HEK293 (cell line): ENCODE measurements around the gene SLC34A3.

Experiments
- CTCF ChIA-PET: fragments of 350-600 bp; formaldehyde crosslinking; extraction: SDS; loops from one replicate; lab custom pipeline; 2021; ENCODE audit warnings: antibody characterized with exemption; lab: Yijun Ruan, JAX
- POLR2A ChIA-PET: fragments of 300-600 bp; formaldehyde crosslinking; extraction: SDS; loops from one replicate; lab custom pipeline; 2020; ENCODE audit warnings: antibody characterized with exemption, inconsistent platforms; lab: Yijun Ruan, JAX
- H3K27ac ChIP-seq: fragments of 200-500 bp; sonication (Bioruptor generic); 2 replicates; pipeline ENCODE4 v1.5.1; 2014; ENCODE audit warnings: low read depth, low read length, control low read depth, inconsistent platforms; ENCODE audit errors: extremely low read depth
- H3K36me3 ChIP-seq, 2 experiments: fragments of 200-500 bp in 1 of 2; sonication (Bioruptor generic) in 1 of 2; 1 replicate in 1 of 2; 2 replicates in 1 of 2; pipeline ENCODE4 v1.5.1; 2014 to 2017; ENCODE audit warnings: inconsistent platforms in 2 of 2, low read length in 2 of 2; ENCODE audit not compliant: control insufficient read depth in 2 of 2, insufficient read depth in 1 of 2
- H3K4me1 ChIP-seq: fragments of 200-500 bp; sonication (Bioruptor generic); 2 replicates; pipeline ENCODE4 v1.5.1; 2014; ENCODE audit warnings: mild to moderate bottlenecking, low read length, inconsistent platforms; ENCODE audit not compliant: control insufficient read depth, insufficient read depth
- H3K4me3 ChIP-seq: 2 replicates; pipeline ENCODE4 v1.5.1; 2011; ENCODE audit warnings: low read depth, mild to moderate bottlenecking, control low read depth, low read length, moderate library complexity
- H3K9me3 ChIP-seq: fragments of 200-500 bp; sonication (Bioruptor generic); 2 replicates; pipeline ENCODE4 v1.5.1; 2014; ENCODE audit warnings: low read depth, low read length, inconsistent platforms; ENCODE audit not compliant: control insufficient read depth, insufficient read depth
- GLIS2 ChIP-seq: fragments of 450-650 bp; formaldehyde crosslinking; IDR thresholded peaks from 2 replicates; pipeline ENCODE4 v1.5.1; 2016; ENCODE audit warnings: missing biosample characterization, missing genetic modification characterization
- PRDM4 ChIP-seq: fragments of 450-650 bp; formaldehyde crosslinking; IDR thresholded peaks from 2 replicates; pipeline ENCODE4 v1.5.1; 2017; ENCODE audit warnings: missing biosample characterization, missing genetic modification characterization
- SCRT2 ChIP-seq: fragments of 450-650 bp; formaldehyde crosslinking; IDR thresholded peaks from 2 replicates; pipeline ENCODE4 v1.5.1; 2016; ENCODE audit warnings: missing biosample characterization, missing genetic modification characterization
- SP3 ChIP-seq: fragments of 450-650 bp; formaldehyde crosslinking; IDR thresholded peaks from 2 replicates; pipeline ENCODE4 v1.5.1; 2016; ENCODE audit warnings: missing biosample characterization, missing genetic modification characterization
- ZNF138 ChIP-seq: fragments of 450-650 bp; formaldehyde crosslinking; IDR thresholded peaks from 2 replicates; pipeline ENCODE4 v1.5.1; 2016; ENCODE audit warnings: missing biosample characterization, missing genetic modification characterization, borderline replicate concordance
- ZNF26 ChIP-seq: fragments of 450-650 bp; formaldehyde crosslinking; IDR thresholded peaks from 2 replicates; pipeline ENCODE4 v1.5.1; 2016; ENCODE audit warnings: missing biosample characterization, missing genetic modification characterization
- ZNF302 ChIP-seq: fragments of 450-650 bp; formaldehyde crosslinking; IDR thresholded peaks from 2 replicates; pipeline ENCODE4 v1.5.1; 2016; ENCODE audit warnings: missing biosample characterization, missing genetic modification characterization, low read depth
- ZNF398 ChIP-seq: fragments of 450-650 bp; formaldehyde crosslinking; IDR thresholded peaks from 2 replicates; pipeline ENCODE4 v1.5.1; 2017; ENCODE audit warnings: missing biosample characterization, missing genetic modification characterization
- ZNF433 ChIP-seq: fragments of 450-650 bp; formaldehyde crosslinking; IDR thresholded peaks from 2 replicates; pipeline ENCODE4 v1.5.1; 2016; ENCODE audit warnings: missing biosample characterization, missing genetic modification characterization, low read depth
- ZNF48 ChIP-seq: fragments of 450-650 bp; formaldehyde crosslinking; IDR thresholded peaks from 2 replicates; pipeline ENCODE4 v1.5.1; 2016; ENCODE audit warnings: missing biosample characterization, missing genetic modification characterization
- ZNF548 ChIP-seq: fragments of 450-650 bp; formaldehyde crosslinking; IDR thresholded peaks from 2 replicates; pipeline ENCODE4 v1.5.1; 2016; ENCODE audit warnings: missing biosample characterization, missing genetic modification characterization
- ZNF549 ChIP-seq: fragments of 450-650 bp; IDR thresholded peaks from 2 replicates; pipeline ENCODE4 v1.5.1; 2018; ENCODE audit warnings: missing biosample characterization, missing genetic modification characterization, mild to moderate bottlenecking, inconsistent platforms, moderate library complexity
- ZNF600 ChIP-seq: fragments of 450-650 bp; formaldehyde crosslinking; IDR thresholded peaks from 2 replicates; pipeline ENCODE4 v1.5.1; 2016; ENCODE audit warnings: missing biosample characterization, missing genetic modification characterization
- TF ChIP-seq, protein P1 (sequence below): fragments of 450-650 bp; formaldehyde crosslinking; IDR thresholded peaks from 2 replicates; pipeline ENCODE4 v1.5.1; 2016; ENCODE audit warnings: missing biosample characterization, missing genetic modification characterization
- TF ChIP-seq, protein P2 (sequence below): fragments of 450-650 bp; formaldehyde crosslinking; IDR thresholded peaks from 2 replicates; pipeline ENCODE4 v1.5.1; 2016; ENCODE audit warnings: missing biosample characterization, missing genetic modification characterization
- TF ChIP-seq, protein P3 (sequence below): fragments of 450-650 bp; formaldehyde crosslinking; IDR thresholded peaks from 2 replicates; pipeline ENCODE4 v1.5.1; 2016; ENCODE audit warnings: missing biosample characterization, missing genetic modification characterization, borderline replicate concordance
- TF ChIP-seq, protein P4 (sequence below): fragments of 450-650 bp; formaldehyde crosslinking; IDR thresholded peaks from 2 replicates; pipeline ENCODE4 v1.5.1; 2016; ENCODE audit warnings: missing biosample characterization, missing genetic modification characterization
- TF ChIP-seq, protein P5 (sequence below): fragments of 450-650 bp; formaldehyde crosslinking; IDR thresholded peaks from 2 replicates; pipeline ENCODE4 v1.5.1; 2016; ENCODE audit warnings: missing biosample characterization, missing genetic modification characterization

SLC34A3 gene

GRCh38 chr9:137230705-137231371 is at the start of gene SLC34A3:
Gene SLC34A3, plus strand, starts transcription at chr9:137230901. Its CDS starts 802 bp downstream, at chr9:137231703.
- Histone ChIP-seq H3K27ac (no peak within 1 kb of the TSS), H3K4me3 (no peak within 1 kb of the TSS), H3K36me3 (no peaks in the 10 kb centered on the region), H3K4me1 (no peaks in the 10 kb centered on the region), H3K9me3 (no peaks in the 10 kb centered on the region)
- TF ChIP-seq GLIS2 (tag by site-specific recombination) (peak; percentile 52; the same call in 1 of the 2 replicates), ZNF48 (no peak), ZNF600 (tag by site-specific recombination) (no peak), SCRT2 (tag by site-specific recombination) (no peak), SP3 (tag by site-specific recombination) (peak; percentile 24; the same call in 1 of the 2 replicates), ZNF549 (tag by site-specific recombination) (no peak)
- ChIA-PET POLR2A (interaction anchor here (0.8 to 17.2 kb wide), 3 partner anchors 10 to 23 kb away, joined by 3 to 304 read pairs (median 234); partner anchors contain the start of genes NDOR1, TMEM203, TPRN and TUBB4B), CTCF (interaction anchor here (0.6 kb wide), 1 partner anchor 106 kb away, joined by 3 read pairs; no protein-coding TSS in a partner anchor)

GRCh38 chr9:137181680-137182079 is 49.0 kb upstream of the SLC34A3 start:
- H3K4me1 ChIP-seq, result no peaks in the 10 kb centered on the region
- POLR2A ChIA-PET, result interaction anchor here (1.0 to 1.7 kb wide), 3 partner anchors 24 to 120 kb away, joined by 3 to 6 read pairs (median 3); partner anchors contain the start of genes NRARP and TUBB4B
- no peak overlapping the region for H3K27ac ChIP-seq
- CTCF ChIA-PET, result interaction anchor here (1.1 kb wide), 1 partner anchor 35 kb away, joined by 3 read pairs; no protein-coding TSS in a partner anchor
- H3K9me3 ChIP-seq, result no peaks in the 10 kb centered on the region
- peaks cover 0 to 89% of the 10 kb centered on the region in 2 experiments; a peak in 2 of 3 replicates for H3K36me3 ChIP-seq
- H3K4me3 ChIP-seq, result no peak overlapping the region
- TF ChIP-seq, protein P1, sequence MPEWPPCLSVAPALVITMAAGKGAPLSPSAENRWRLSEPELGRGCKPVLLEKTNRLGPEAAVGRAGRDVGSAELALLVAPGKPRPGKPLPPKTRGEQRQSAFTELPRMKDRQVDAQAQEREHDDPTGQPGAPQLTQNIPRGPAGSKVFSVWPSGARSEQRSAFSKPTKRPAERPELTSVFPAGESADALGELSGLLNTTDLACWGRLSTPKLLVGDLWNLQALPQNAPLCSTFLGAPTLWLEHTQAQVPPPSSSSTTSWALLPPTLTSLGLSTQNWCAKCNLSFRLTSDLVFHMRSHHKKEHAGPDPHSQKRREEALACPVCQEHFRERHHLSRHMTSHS, result no peak
- no peak for TF ChIP-seq PRDM4 (tag by site-specific recombination)
- TF ChIP-seq ZNF302 (tag by site-specific recombination), result no peak
- no peak for TF ChIP-seq ZNF398 (tag by site-specific recombination)
- TF ChIP-seq SCRT2 (tag by site-specific recombination), result no peak
- no peak for TF ChIP-seq ZNF548 (tag by site-specific recombination)
- no peak for TF ChIP-seq ZNF433 (tag by site-specific recombination)
- TF ChIP-seq, protein P2, sequence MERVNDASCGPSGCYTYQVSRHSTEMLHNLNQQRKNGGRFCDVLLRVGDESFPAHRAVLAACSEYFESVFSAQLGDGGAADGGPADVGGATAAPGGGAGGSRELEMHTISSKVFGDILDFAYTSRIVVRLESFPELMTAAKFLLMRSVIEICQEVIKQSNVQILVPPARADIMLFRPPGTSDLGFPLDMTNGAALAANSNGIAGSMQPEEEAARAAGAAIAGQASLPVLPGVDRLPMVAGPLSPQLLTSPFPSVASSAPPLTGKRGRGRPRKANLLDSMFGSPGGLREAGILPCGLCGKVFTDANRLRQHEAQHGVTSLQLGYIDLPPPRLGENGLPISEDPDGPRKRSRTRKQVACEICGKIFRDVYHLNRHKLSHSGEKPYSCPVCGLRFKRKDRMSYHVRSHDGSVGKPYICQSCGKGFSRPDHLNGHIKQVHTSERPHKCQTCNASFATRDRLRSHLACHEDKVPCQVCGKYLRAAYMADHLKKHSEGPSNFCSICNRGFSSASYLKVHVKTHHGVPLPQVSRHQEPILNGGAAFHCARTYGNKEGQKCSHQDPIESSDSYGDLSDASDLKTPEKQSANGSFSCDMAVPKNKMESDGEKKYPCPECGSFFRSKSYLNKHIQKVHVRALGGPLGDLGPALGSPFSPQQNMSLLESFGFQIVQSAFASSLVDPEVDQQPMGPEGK (tag by site-specific recombination), result no peak
- TF ChIP-seq, protein P3, sequence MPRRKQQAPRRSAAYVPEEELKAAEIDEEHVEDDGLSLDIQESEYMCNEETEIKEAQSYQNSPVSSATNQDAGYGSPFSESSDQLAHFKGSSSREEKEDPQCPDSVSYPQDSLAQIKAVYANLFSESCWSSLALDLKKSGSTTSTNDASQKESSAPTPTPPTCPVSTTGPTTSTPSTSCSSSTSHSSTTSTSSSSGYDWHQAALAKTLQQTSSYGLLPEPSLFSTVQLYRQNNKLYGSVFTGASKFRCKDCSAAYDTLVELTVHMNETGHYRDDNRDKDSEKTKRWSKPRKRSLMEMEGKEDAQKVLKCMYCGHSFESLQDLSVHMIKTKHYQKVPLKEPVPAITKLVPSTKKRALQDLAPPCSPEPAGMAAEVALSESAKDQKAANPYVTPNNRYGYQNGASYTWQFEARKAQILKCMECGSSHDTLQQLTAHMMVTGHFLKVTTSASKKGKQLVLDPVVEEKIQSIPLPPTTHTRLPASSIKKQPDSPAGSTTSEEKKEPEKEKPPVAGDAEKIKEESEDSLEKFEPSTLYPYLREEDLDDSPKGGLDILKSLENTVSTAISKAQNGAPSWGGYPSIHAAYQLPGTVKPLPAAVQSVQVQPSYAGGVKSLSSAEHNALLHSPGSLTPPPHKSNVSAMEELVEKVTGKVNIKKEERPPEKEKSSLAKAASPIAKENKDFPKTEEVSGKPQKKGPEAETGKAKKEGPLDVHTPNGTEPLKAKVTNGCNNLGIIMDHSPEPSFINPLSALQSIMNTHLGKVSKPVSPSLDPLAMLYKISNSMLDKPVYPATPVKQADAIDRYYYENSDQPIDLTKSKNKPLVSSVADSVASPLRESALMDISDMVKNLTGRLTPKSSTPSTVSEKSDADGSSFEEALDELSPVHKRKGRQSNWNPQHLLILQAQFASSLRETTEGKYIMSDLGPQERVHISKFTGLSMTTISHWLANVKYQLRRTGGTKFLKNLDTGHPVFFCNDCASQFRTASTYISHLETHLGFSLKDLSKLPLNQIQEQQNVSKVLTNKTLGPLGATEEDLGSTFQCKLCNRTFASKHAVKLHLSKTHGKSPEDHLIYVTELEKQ (tag by site-specific recombination), result no peak
- no peak for TF ChIP-seq ZNF26
- TF ChIP-seq, protein P4, sequence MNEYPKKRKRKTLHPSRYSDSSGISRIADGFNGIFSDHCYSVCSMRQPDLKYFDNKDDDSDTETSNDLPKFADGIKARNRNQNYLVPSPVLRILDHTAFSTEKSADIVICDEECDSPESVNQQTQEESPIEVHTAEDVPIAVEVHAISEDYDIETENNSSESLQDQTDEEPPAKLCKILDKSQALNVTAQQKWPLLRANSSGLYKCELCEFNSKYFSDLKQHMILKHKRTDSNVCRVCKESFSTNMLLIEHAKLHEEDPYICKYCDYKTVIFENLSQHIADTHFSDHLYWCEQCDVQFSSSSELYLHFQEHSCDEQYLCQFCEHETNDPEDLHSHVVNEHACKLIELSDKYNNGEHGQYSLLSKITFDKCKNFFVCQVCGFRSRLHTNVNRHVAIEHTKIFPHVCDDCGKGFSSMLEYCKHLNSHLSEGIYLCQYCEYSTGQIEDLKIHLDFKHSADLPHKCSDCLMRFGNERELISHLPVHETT (tag by site-specific recombination), result no peak
- TF ChIP-seq, protein P5, sequence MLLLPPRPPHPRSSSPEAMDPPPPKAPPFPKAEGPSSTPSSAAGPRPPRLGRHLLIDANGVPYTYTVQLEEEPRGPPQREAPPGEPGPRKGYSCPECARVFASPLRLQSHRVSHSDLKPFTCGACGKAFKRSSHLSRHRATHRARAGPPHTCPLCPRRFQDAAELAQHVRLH (tag by site-specific recombination), result no peak
- no peak for TF ChIP-seq SP3 (tag by site-specific recombination)
- no peak for TF ChIP-seq ZNF138 (tag by site-specific recombination)
